Activated B cell treated with CpG ODN at 0.5 μM for 24 hours (primary cell): ENCODE measurements around the gene CLHC1. TPM values are rescaled to one million over a fixed set of nuclear protein-coding genes. Genes with fewer than 3 reads are reported as not detected.
A peak's percentile ranks its signal among the peaks of the same experiment; 100 is the strongest.
"Not testable (repeated sequence)": the region's sequence is repeated elsewhere in the genome, so short reads cannot be mapped to it uniquely, and the experiment has no call there.

Source experiments
- ATAC-seq: fragments of 200-7000 bp; cut with Tn5 transposase; one replicate; pipeline ENCODE4 v1.10.0; 2021; ENCODE audit warnings: low read depth, mild to moderate bottlenecking, moderate library complexity
- CTCF ChIA-PET: fragments of 350-600 bp; sonication (Branson Sonifier 250); formaldehyde crosslinking; loops from one replicate; lab custom pipeline; 2021; ENCODE audit warnings: antibody characterized with exemption; lab: Charles Lee
- POLR2A ChIA-PET: fragments of 350-600 bp; sonication (Branson Sonifier 250); formaldehyde crosslinking; loops from one replicate; lab custom pipeline; 2021; ENCODE audit warnings: antibody characterized with exemption; lab: Charles Lee
- DNase-seq: peaks from one replicate; pipeline ENCODE4 v3.0.0; 2022
- H3K27ac Mint-ChIP-seq: one replicate; pipeline ENCODE4 v1.8.0; 2020; ENCODE audit warnings: mixed read lengths
- H3K27me3 Mint-ChIP-seq: one replicate; pipeline ENCODE4 v1.8.0; 2021; ENCODE audit warnings: mixed read lengths
- H3K36me3 Mint-ChIP-seq: one replicate; pipeline ENCODE4 v1.8.0; 2021; ENCODE audit warnings: low read depth, mixed read lengths
- H3K4me1 Mint-ChIP-seq: one replicate; pipeline ENCODE4 v1.8.0; 2021; ENCODE audit warnings: mixed read lengths
- H3K4me3 Mint-ChIP-seq: one replicate; pipeline ENCODE4 v1.8.0; 2020; ENCODE audit warnings: mild to moderate bottlenecking, mixed read lengths
- H3K9me3 Mint-ChIP-seq: one replicate; pipeline ENCODE4 v1.8.0; 2020; ENCODE audit warnings: mixed read lengths
- intact Hi-C: fragments of 100-400 bp; cut with micrococcal nuclease; formaldehyde crosslinking; loops from one replicate; pipeline ENCODE4 v1.15.1; 2024
- total RNA-seq: library from RNA; stranded (reverse); gene quantifications from 2 replicates; pipeline ENCODE4 v1.2.3, GENCODE V29; 2022
- TF ChIP-seq, protein P1 (sequence below): fragments of 200-600 bp; IDR thresholded peaks from one replicate; pipeline ENCODE4 v1.8.0; 2022; ENCODE audit warnings: antibody characterized with exemption, mild to moderate bottlenecking

CLHC1 gene
- total RNA-seq, 1 donor from 2014 or later = 10.5 TPM

DNA sequence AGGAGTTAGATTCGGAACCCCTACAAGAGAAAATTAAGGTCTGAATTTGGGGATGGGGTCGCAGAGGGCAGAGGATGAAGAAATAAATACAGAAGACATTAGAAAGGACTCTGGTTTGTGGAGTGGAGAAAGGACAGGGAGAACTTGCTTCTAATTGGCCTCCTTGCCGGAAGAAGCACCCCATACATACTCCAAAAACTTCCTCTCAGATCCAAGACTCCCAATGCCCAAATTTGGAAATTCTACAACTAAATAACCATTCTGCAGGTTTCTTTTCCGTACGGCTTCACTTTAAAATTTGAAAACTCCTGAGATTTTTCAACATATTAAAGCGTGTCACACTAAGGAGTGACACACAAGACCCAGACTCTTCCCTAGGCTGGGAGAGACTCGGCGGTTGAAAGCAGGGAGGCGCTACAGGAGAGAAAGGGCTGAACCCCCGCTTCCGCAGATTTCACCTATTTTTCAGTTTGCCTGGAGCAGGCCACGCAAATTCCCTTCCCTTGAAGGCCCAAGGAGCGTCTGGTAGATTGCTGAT is 478 bp downstream of the CLHC1 start:
- H3K4me1 Mint-ChIP-seq = peaks cover 61% of the 10 kb centered on the region
- peak overlapping the region; percentile 99 for H3K4me3 Mint-ChIP-seq
- DNase-seq (no peak), ATAC-seq (peak; percentile 5)
- peak overlapping the region; percentile 98 for H3K27ac Mint-ChIP-seq
- no peaks in the 10 kb centered on the region for H3K9me3 Mint-ChIP-seq
- H3K36me3 Mint-ChIP-seq = peaks cover 47% of the 10 kb centered on the region
- POLR2A ChIA-PET = interaction anchor here (0.6 to 1.7 kb wide), 2 partner anchors 181 to 548 kb away, joined by 4 to 21 read pairs; partner anchors contain the start of gene RTN4
- no peaks in the 10 kb centered on the region for H3K27me3 Mint-ChIP-seq
- CTCF ChIA-PET = no interaction called here
- TF ChIP-seq, protein P1, sequence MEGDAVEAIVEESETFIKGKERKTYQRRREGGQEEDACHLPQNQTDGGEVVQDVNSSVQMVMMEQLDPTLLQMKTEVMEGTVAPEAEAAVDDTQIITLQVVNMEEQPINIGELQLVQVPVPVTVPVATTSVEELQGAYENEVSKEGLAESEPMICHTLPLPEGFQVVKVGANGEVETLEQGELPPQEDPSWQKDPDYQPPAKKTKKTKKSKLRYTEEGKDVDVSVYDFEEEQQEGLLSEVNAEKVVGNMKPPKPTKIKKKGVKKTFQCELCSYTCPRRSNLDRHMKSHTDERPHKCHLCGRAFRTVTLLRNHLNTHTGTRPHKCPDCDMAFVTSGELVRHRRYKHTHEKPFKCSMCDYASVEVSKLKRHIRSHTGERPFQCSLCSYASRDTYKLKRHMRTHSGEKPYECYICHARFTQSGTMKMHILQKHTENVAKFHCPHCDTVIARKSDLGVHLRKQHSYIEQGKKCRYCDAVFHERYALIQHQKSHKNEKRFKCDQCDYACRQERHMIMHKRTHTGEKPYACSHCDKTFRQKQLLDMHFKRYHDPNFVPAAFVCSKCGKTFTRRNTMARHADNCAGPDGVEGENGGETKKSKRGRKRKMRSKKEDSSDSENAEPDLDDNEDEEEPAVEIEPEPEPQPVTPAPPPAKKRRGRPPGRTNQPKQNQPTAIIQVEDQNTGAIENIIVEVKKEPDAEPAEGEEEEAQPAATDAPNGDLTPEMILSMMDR = no peak
- intact Hi-C loops = loop anchor here (1.0 to 5.0 kb wide), 12 partner anchors 8 to 1444 kb away; partner anchors contain the start of genes ASB3, CCDC88A, CFAP36 and EML6

DNA sequence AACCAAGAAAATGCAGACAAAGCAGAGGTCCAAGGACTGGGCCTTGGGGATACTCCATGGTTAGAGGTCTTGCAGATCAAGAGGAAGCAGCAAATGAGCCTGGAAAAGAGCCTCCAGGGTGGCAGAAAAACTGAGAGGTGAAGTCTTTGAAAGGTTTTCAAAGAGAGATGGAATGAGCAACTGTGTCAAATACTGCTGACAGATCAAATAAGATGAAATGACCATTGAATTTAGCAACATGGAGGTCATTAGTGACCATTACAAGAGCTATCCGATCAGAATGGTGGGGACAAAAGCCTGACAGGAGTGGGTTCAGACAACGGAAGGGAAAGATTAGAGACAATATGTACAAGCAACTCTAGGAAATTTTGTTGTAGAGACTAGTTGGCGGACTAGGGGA is 1.5 kb downstream of the CLHC1 start:
- Mint-ChIP-seq H3K9me3 (no peaks in the 10 kb centered on the region), H3K36me3 (peaks cover 37% of the 10 kb centered on the region), H3K4me1 (peaks cover 59% of the 10 kb centered on the region), H3K27me3 (no peaks in the 10 kb centered on the region), H3K4me3 (peak overlapping the region; percentile 25), H3K27ac (no peak overlapping the region)
- POLR2A ChIA-PET = interaction anchor here (1.4 kb wide), 1 partner anchor 38 kb away, joined by 3 read pairs; no protein-coding TSS in a partner anchor
- intact Hi-C loops = loop anchor here (5.0 kb wide), 5 partner anchors 218 to 1443 kb away; partner anchors contain the start of genes ASB3, EML6 and ERLEC1
- CTCF ChIA-PET = no interaction called here
- no peak for ATAC-seq
- DNase-seq = no peak
- TF ChIP-seq, protein P1 = no peak

DNA sequence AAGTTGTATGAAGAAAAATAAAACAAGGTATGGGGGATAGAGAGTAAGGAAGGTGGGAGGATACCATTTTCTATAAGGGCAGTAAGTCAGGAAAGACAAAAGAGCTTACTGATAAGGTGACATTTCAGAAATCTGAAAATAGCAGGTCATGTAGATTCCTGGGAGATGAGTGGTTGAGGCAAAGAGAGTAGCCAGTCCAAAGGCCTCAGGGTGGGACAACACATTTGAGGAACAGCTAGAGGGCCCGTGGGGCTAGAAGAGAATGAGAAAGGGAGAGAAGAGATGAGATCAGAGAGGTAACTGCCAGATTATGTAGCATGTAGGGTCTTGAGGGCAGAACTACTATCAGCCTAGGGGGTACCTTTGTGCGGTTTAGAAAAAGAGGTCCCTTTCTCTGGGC is 2.9 kb downstream of the CLHC1 start:
- ChIA-PET POLR2A (interaction anchor here (0.6 kb wide), 1 partner anchor 179 kb away, joined by 3 read pairs; the partner anchor contains the start of gene RTN4), CTCF (no interaction called here)
- Mint-ChIP-seq H3K27me3 (no peaks in the 10 kb centered on the region), H3K36me3 (peaks cover 24% of the 10 kb centered on the region), H3K9me3 (no peaks in the 10 kb centered on the region), H3K4me3 (no peak overlapping the region), H3K4me1 (peaks cover 48% of the 10 kb centered on the region), H3K27ac (no peak overlapping the region)
- no peak for ATAC-seq
- TF ChIP-seq, protein P1 = no peak
- intact Hi-C loops = no loop called here
- no peak for DNase-seq

DNA sequence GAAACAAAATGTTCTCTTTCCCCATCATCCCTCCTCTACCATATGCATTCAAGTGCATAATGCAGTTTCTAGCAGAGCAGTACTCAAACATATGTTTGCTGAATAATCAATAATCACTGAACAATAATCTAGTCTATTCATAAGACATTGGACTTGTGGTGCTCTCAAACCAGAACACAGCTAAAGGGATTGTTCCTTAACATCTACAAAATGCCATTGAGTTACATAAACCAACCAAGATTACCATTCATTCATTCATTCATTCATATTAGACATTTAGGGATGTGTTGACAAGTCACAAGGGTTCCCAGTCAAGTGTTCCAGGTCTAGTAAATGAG is 3.9 kb downstream of the CLHC1 start:
- Mint-ChIP-seq H3K4me3 (no peak overlapping the region), H3K4me1 (peaks cover 38% of the 10 kb centered on the region)

DNA sequence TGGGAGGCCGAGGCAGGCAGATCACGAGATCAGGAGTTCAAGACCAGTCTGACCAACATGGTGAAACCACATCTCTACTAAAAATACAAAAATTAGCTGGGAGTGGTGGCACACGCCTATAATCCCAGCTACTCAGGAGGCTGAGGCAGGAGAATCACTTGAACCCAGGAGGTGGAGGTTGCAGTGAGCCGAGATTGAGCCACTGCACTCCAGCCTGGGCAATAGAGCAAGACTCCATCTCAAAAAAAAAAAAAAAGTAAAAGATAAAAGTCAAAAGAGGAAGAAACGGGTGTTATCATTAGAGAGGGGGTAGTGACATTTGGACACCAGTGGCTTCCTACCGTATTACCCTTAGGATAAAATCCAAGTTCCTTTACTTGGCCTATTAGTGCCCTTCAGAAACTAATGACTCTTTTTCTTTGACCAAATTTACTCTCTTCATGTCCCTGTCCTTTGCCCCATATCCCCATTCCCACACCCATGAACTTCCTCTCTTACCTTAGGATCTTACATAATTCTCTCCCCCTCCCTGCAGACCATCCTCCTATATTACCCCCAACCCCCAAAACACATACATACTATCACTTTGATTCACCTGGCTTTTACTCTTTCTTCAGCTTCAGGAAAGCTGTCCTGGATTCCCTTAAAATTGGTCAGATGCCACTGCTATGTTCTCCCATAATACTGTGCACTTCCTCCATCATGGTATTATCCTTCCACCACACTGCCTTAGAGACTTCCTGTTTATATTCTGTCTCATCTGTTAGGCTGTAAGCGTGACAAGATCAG is 4.5 kb downstream of the CLHC1 start:
- CTCF ChIA-PET, H3K27me3 Mint-ChIP-seq, DNase-seq, intact Hi-C loops, ATAC-seq, H3K4me3 Mint-ChIP-seq, H3K9me3 Mint-ChIP-seq, H3K36me3 Mint-ChIP-seq: not testable (repeated sequence)
- POLR2A ChIA-PET = interaction anchor here (0.6 kb wide), 1 partner anchor 199 kb away, joined by 3 read pairs; no protein-coding TSS in a partner anchor
- H3K27ac Mint-ChIP-seq = peak overlapping the region; percentile 57
- peaks cover 40% of the 10 kb centered on the region for H3K4me1 Mint-ChIP-seq

More for the DNA sequence above, 3.9 kb downstream of the CLHC1 start:
- ATAC-seq (no peak), DNase-seq (no peak)
- Mint-ChIP-seq H3K36me3 (peaks cover 14% of the 10 kb centered on the region), H3K27me3 (no peaks in the 10 kb centered on the region), H3K9me3 (no peaks in the 10 kb centered on the region), H3K27ac (peak overlapping the region; percentile 57)
- intact Hi-C loops = no loop called here
- ChIA-PET POLR2A (no interaction called here), CTCF (no interaction called here)
- TF ChIP-seq, protein P1 = no peak
